Stimulated activated CD8-positive, alpha-beta memory T cell treated with anti-CD3 and anti-CD28 coated beads, Interleukin-4, amount 100 ng/mL, for 4 hours (primary cell): Measurements from ENCODE around the gene SBK2.
"Not testable (repeated sequence)": the region's sequence is repeated elsewhere in the genome, so short reads cannot be mapped to it uniquely, and the experiment has no call there.

Source experiments
- DNase-seq, 2 donors: peaks; one replicate each; pipeline ENCODE4 v3.0.0-alpha.2; 2020; ENCODE audit warnings: low read depth in 2 of 2, low spot score in 1 of 2

SBK2 gene

GRCh38 chr19:55535965-55536350 is 975 bp downstream of the SBK2 start:
- DNase-seq, result no peak

DNA sequence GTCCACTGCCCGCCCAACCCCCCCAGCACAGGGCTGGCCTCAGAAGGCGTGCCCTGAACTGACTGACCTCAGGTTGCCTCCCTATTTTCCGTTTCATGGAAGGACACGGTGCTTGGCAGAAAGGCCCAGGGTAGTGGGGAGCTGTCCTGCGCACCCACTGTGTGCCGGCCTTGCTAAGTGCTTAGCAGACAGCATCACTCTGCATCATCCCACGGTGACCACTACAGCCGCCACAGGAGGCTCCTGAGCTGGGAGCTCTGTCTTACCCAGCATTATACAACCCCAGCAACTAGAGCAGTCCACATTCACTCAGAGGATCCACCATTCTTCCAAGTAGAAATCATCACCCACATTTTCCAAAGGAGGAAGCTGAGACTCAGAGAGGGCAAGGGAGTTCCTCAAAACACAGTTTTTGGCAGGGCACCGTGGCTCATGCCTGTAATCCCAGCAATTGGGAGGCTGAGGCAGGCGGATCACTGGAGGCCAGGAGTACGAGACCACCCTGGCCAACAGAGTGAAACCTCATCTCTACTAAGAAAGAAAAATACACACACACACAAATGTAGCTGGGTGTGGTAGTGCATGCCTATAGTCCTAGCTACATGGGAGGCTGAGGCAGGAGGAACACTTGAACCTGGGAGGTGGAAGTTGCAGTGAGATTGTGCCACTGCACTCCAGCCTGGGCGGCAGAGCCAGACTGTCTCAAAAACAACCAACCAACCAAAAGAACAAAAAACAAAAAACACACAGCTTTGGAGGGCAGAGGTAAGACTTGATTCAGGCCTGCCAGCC is 1.6 kb downstream of the SBK2 start:
- no peak for DNase-seq

GRCh38 chr19:55534280-55534679 is 2.7 kb downstream of the SBK2 start:
- not testable (repeated sequence) for DNase-seq

DNA sequence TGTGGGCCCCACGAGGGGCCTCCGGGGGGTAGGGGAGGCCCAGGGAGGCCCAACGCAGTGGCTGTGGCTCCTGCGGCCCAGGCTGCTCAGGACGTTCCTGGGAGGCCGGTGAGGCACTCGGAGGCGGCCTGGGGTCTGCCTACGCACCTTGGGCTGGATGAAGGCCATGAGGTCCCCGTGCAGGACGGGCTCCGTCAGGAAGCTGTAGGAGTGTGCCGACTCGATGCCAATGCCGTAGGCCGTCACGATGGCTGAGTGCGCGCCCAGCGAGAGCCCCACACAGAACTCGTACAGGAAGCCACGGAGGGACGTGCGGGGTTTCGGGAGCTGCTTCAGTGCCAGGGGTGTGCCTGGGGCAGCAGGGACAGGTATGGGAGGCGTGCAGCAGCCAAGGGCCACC is 5.9 kb downstream of the SBK2 start:
- no peak for DNase-seq

DNA sequence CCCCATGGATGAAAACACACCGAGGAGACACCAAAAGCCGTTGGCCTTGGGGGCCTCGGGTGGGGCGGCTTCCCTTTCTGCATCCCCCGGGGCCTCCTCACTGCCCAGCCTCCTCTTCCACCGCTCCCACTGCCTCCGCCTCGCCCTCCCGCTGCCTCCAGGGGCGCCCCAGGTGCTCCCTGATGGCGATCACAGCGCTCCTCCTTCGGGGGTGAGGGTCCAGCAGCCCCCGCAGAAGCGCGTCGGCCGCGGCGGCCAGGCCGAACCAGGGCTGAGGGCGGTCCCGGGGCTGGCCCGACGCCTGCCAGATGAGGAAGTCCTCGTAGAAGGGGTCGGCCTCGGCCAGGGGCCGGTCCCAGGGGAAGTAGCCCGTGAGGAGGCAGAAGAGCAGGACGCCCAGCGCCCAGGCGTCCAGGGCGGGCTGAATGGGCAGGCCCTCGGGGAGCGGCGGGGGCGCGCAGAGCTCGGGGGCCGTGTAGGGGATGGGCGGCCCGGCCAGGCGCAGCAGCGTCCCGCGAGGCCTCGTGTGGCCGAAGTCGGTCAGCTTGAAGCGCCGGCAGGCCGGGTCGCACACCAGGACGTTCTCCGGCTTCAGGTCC is 7.2 kb downstream of the SBK2 start:
- no peak for DNase-seq

DNA sequence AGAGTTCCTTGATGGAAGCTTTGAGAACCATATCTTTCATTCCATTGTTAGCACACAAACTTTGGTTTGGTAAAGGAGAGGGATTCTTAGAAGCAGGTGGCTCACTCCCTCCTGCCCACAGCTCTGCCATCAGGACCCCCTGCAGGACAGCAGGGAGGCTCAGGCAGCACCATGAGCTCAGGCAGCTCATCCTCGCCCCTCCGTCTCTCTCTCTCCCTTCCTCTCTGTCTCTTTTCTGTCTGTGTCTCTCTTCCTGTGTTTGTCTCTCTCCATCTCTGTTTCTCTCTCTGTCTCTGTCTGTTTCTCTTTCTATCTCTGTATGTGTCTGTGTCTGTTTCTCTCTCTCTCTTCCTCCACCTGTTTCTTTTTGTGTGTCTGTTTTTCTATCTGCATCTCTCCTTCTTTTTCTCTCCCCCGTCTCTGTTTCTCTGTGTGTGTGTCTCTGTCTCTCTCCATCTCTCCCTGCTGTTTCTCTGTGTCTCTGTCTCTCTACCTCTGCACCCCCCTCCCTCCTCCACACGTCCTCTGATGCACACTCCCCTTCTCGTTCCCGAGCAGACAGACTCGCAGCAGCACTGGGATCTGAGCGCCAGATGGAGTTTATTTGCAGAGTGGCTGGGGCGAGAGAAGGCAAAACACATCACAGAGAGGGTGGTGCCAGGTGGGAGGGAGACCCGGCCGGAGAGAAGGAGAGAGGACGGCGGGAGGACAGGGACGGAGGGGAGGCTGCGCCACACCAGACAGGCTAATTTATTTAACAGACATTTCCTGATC is 8.7 kb downstream of the SBK2 start:
- DNase-seq, result no peak

GRCh38 chr19:55527197-55528029 is 9.5 kb downstream of the SBK2 start:
- no peak for DNase-seq

- no peak for DNase-seq
These were observed 10.4 kb downstream of the SBK2 start for GRCh38 chr19:55526216-55527196.

- no peak for DNase-seq
These were observed 11.4 kb downstream of the SBK2 start for GRCh38 chr19:55525289-55526101.

DNA sequence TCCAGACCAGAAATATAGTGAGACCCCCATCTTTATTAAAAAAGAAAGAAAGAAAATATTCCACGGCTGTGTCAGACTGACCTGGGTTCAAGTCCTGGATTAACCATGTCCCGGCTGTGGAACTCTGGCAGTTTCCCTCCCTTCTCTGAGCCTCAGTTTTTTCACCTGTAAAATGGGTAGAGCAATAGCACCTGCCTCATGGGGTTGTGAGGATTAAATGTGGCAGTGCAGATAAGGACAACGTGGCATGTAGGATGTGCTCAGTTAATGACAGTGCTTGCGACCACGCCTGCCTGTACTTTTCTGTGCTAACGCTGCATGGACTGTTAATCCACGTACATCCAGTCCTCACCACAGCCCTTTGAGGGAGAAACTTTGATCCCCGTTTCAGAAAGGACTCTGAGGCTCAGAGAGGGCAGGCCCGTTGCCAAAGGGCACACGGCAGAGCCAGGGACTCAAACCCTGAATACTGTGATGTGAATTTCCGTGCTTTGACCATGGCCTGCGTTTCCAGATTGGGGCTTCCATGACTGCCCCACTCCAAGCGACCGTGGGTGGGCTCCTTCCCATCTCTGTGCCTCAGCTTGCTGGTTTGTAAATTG is 16.1 kb downstream of the SBK2 start:
- DNase-seq, result no peak

DNA sequence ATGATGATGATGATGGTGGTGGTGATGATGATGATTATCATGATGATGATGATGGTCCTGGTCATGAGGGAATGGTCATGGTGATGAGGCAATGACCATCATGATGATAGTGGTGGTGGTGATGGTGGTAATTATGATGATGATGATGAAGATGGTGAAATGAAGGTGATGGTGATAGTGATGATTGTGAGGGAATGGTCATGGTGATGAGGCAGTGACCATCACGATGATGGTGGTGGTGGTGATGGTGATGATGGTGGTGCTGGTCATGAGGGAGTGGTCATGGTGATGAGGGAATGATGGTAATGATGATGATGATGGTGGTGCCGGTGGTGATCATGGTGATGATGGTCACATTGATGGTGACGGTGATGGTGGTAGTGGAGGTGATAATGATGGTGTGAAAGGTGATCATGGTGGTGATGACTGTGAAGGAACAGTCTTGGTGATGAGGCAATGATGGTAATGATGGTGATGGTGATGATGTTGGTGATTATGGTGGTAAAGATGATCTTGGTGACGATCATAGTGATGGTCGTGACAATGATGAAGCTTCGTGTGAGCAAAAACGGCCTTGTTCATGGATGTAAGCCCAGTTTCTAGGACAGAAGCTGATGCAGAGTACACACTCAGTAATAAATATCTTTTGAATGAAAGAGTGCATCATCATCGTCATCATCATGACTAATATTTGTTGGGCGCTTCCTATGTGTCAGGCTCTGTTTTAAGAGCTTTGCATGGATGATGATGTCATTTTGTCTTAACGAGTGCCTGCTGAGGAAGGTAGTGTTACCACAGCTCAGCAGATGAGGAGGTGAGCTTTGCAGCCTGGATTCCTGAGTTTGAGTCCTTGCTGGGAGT is 17.3 kb downstream of the SBK2 start:
- DNase-seq, result no peak

GRCh38 chr19:55516878-55517620 is 19.9 kb downstream of the SBK2 start:
- DNase-seq, result peak; percentile 81 to 83

- no peak for DNase-seq
These were observed 28.8 kb downstream of the SBK2 start for GRCh38 chr19:55508120-55508519.

DNA sequence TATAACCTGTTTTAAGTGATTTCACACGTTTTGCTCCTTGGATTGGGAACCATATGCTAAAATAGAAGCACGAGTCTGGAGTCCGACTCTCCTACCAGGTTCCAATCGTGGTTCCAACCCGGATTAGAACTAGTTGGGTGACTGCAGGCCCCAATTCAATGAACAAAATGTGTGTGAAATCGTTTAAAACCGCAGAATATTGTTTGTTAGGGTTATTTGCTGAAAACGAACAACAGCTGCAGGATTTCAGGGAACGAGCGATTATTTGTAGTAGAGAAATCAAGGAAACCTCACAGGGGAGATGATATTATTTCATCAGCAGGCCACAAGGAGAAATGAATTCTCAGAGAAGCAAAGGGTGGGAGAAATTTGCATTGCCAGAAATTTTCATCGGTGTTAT is 32.0 kb downstream of the SBK2 start:
- DNase-seq, result no peak

- no peak for DNase-seq
These were observed 32.7 kb downstream of the SBK2 start for GRCh38 chr19:55504252-55504603.

GRCh38 chr19:55503502-55504251 is 33.3 kb downstream of the SBK2 start:
- DNase-seq, result peak; percentile 81 to 89

DNA sequence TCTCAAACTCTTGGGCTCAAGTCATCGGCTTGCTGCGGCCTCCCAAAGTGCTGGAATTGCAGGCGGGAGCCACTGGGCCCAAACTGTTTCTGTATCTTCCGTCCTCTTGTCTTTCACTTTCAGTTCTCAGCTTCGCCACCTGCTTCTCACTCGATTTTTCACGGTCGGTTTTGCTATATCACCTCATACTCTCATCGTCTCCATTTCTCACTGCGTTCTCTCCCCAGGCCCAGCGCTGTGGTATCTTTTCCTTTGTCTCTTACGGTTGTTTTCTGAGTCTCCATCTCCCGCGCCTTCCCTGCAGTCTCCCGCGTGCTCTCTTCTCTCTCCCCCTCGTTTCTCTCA is 33.8 kb downstream of the SBK2 start:
- no peak for DNase-seq
